Endodermal cell (in vitro differentiated cells): ENCODE results near the gene RAE1. TPM values are rescaled to one million over a fixed set of nuclear protein-coding genes. Genes with fewer than 3 reads are reported as not detected.

Source experiments
- DNase-seq: peaks from one replicate; pipeline ENCODE4 v3.0.0-alpha.2; 2017
- H3K27ac ChIP-seq: 2 replicates; pipeline ENCODE4 v1.5.1; 2013; ENCODE audit warnings: mild to moderate bottlenecking, low read depth, low read length, moderate library complexity
- H3K27me3 ChIP-seq: 2 replicates; pipeline ENCODE4 v1.6.1; 2013; ENCODE audit warnings: mild to moderate bottlenecking, low read length, moderate library complexity; ENCODE audit not compliant: insufficient read depth, control insufficient read depth, poor library complexity, severe bottlenecking
- H3K36me3 ChIP-seq: 2 replicates; pipeline ENCODE4 v1.7.0; 2013; ENCODE audit warnings: mild to moderate bottlenecking, low read length, moderate library complexity; ENCODE audit not compliant: control insufficient read depth, insufficient read depth
- H3K4me1 ChIP-seq: one replicate; pipeline ENCODE4 v1.7.0; 2013; ENCODE audit warnings: low read length; ENCODE audit not compliant: control insufficient read depth, insufficient read depth
- H3K4me3 ChIP-seq: 2 replicates; pipeline ENCODE4 v1.5.1; 2013; ENCODE audit warnings: mild to moderate bottlenecking, low read length, moderate library complexity
- H3K9ac ChIP-seq: 2 replicates; pipeline ENCODE4 v1.6.1; 2013; ENCODE audit warnings: mild to moderate bottlenecking, low read length, moderate library complexity; ENCODE audit not compliant: poor library complexity, severe bottlenecking; ENCODE audit errors: extremely low read depth
- H3K9me3 ChIP-seq: 2 replicates; pipeline ENCODE4 v1.6.1; 2013; ENCODE audit warnings: mild to moderate bottlenecking, low read length, moderate library complexity; ENCODE audit not compliant: control insufficient read depth
- H3K27ac Mint-ChIP-seq: 2 replicates; pipeline ENCODE4 v1.8.0; 2020; ENCODE audit warnings: mixed read lengths
- H3K27me3 Mint-ChIP-seq: 2 replicates; pipeline ENCODE4 v1.8.0; 2021; ENCODE audit warnings: mild to moderate bottlenecking, mixed read lengths; ENCODE audit not compliant: insufficient read depth
- H3K36me3 Mint-ChIP-seq: 2 replicates; pipeline ENCODE4 v1.8.0; 2020; ENCODE audit warnings: low read depth, mixed read lengths
- H3K4me1 Mint-ChIP-seq: 2 replicates; pipeline ENCODE4 v1.8.0; 2020; ENCODE audit warnings: mixed read lengths
- H3K4me3 Mint-ChIP-seq: 2 replicates; pipeline ENCODE4 v1.8.0; 2020; ENCODE audit warnings: mild to moderate bottlenecking, moderate library complexity, mixed read lengths
- H3K9me3 Mint-ChIP-seq: 2 replicates; pipeline ENCODE4 v1.8.0; 2020; ENCODE audit warnings: mild to moderate bottlenecking, mixed read lengths
- CTCF ChIP-seq: fragments of 200-600 bp; sonication (generic); conservative IDR thresholded peaks from 2 replicates; pipeline ENCODE4 v1.5.0; 2021; ENCODE audit warnings: antibody characterized with exemption, mild to moderate bottlenecking
- WGBS, 2 experiments: methylation state at CpG; one replicate each; pipeline versions ENCODE4 v1.1.5 to v1.1.7; 2013; ENCODE audit warnings: missing lambda C conversion rate in 2 of 2, mixed read lengths in 1 of 2; ENCODE audit not compliant: insufficient coverage in 1 of 2, insufficient read length in 1 of 2; 5-methylcytosine and 5-hydroxymethylcytosine counted together
- total RNA-seq, 2 donors: library from RNA; stranded (reverse); fragmentation: NEBNext Ultra II Directional in 1 of 2; extraction: Animal tissue kit (Norgen Biotek cat#: 25700) in 1 of 2; gene quantifications; 2 replicates in 1 of 2; 3 replicates in 1 of 2; pipeline ENCODE4 v1.2.1, GENCODE V29; 2021

RAE1 gene
- total RNA-seq, 2 donors from 2014 or later, result 41.2 to 43.8 TPM

DNA sequence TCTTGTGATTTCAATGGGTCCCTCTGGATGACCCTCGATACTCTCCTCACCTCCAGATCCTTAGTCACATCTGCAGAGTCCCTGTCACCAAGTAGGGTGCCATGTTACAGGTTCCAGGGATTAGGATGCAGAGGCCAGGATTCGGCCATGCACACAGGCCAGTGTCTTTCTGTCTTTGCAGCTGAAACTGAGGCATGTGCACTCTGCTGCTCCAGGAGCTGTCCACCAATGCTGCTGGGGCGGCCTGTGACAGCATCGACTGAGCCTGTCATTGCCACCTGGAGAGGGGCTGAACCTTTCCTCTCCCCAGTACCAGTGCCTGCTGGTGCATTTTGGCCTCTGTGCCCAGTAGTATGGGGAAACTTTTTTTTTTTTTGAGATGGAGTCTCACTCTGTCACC is 35.7 kb downstream of the RAE1 start:
- 94 to 97% methylated on average over 4 of the region's 4 CpGs for WGBS, 2 experiments
- Mint-ChIP-seq H3K4me3 (no peak overlapping the region), H3K27me3 (peaks cover 14% of the 10 kb centered on the region)

DNA sequence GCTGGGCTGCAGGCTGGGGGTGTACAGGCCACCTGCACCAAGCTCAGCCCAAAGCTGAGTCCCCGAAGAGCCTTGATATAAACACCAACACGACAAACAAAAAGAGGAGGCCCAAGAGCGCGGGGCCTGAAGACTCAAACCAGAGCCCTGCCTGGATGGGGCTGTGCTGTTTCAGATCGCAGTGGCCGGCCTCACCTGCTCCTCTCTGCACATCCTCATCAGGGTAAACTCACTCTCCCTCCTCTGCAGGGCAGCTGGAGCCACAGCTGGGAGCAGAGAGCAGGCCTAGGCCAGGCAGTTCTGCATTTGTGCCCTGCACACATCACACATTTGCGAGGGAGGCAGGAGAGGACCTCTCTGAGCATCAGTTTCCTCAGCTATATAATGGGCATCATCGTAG is 36.4 kb downstream of the RAE1 start:
- Histone ChIP-seq H3K9me3 (no peaks in the 10 kb centered on the region), H3K4me1 (peaks cover 4% of the 10 kb centered on the region), H3K4me3 (no peak overlapping the region), H3K27me3 (peaks cover 16% of the 10 kb centered on the region), H3K27ac (no peak overlapping the region), H3K9ac (no peak overlapping the region), H3K36me3 (peaks cover 7% of the 10 kb centered on the region)
- H3K36me3 Mint-ChIP-seq, result peaks cover 12% of the 10 kb centered on the region
- H3K9me3 Mint-ChIP-seq, result no peaks in the 10 kb centered on the region
- H3K27ac Mint-ChIP-seq, result no peak overlapping the region
- DNase-seq, result no peak
- no peak overlapping the region for H3K4me3 Mint-ChIP-seq
- peaks cover 14% of the 10 kb centered on the region for H3K27me3 Mint-ChIP-seq
- 94% methylated on average over 8 of the region's 8 CpGs for WGBS, 2 experiments
- H3K4me1 Mint-ChIP-seq, result peaks cover 8% of the 10 kb centered on the region
- no peak for TF ChIP-seq CTCF

More for the DNA sequence above, 35.7 kb downstream of the RAE1 start:
- H3K4me1 ChIP-seq, result no peaks in the 10 kb centered on the region
- DNase-seq, result no peak
- Mint-ChIP-seq H3K36me3 (peaks cover 14% of the 10 kb centered on the region), H3K9me3 (no peaks in the 10 kb centered on the region), H3K27ac (no peak overlapping the region), H3K4me1 (peaks cover 8% of the 10 kb centered on the region)
- H3K4me3 ChIP-seq, result no peak overlapping the region
- no peak overlapping the region for H3K27ac ChIP-seq
- no peak for TF ChIP-seq CTCF
- peaks cover 11% of the 10 kb centered on the region for H3K36me3 ChIP-seq
- H3K9ac ChIP-seq, result no peak overlapping the region
- H3K9me3 ChIP-seq, result no peaks in the 10 kb centered on the region
- peaks cover 16% of the 10 kb centered on the region for H3K27me3 ChIP-seq

DNA sequence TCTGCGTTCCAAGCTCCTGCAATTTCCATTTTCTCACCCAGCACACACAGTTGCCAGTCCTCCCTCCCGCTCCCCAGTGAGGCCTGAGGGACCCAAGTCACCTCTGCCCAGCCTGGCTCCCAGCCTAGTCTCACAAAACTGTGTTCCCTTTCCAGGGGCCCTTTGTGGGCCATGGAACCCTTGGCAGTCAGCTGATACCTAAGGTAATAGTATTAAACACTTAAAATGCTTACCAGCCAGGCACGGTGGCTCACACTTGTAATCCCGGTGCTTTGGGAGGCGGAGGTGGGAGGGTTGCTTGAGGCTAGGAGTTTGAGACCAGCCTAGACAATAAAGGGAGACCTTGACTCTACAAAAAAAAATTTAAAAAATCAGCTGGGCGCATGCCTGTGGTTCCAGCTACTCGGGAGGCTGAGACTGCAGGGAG is 36.9 kb downstream of the RAE1 start:
- Mint-ChIP-seq H3K9me3 (no peaks in the 10 kb centered on the region), H3K27me3 (peaks cover 14% of the 10 kb centered on the region), H3K36me3 (peaks cover 13% of the 10 kb centered on the region), H3K27ac (no peak overlapping the region), H3K4me1 (peaks cover 9% of the 10 kb centered on the region), H3K4me3 (no peak overlapping the region)
- H3K27ac ChIP-seq, result no peak overlapping the region
- peaks cover 16% of the 10 kb centered on the region for H3K27me3 ChIP-seq
- no peak for TF ChIP-seq CTCF
- peaks cover 7% of the 10 kb centered on the region for H3K4me1 ChIP-seq
- no peak overlapping the region for H3K9ac ChIP-seq
- no peak for DNase-seq
- WGBS, 2 experiments, result 85 to 88% methylated on average over 4 to 7 of the region's 7 CpGs
- H3K36me3 ChIP-seq, result peaks cover 4% of the 10 kb centered on the region
- H3K4me3 ChIP-seq, result no peak overlapping the region
- H3K9me3 ChIP-seq, result no peaks in the 10 kb centered on the region
